AG09319 (cell line): Measurements from ENCODE around the gene HAGHL.
"Not testable (repeated sequence)": the region's sequence is repeated elsewhere in the genome, so short reads cannot be mapped to it uniquely, and the experiment has no call there.

Experiments
- DNase-seq: peaks from one replicate; pipeline ENCODE4 v3.0.0-alpha.2; 2010; ENCODE audit warnings: low read depth; ENCODE audit errors: extremely low read depth
- CTCF ChIP-seq: IDR thresholded peaks from 2 replicates; pipeline ENCODE4 v1.5.1; 2011; ENCODE audit warnings: low read depth, mild to moderate bottlenecking, inconsistent platforms, low read length, moderate library complexity

Gene HAGHL

GRCh38 chr16:774086-775001 lies 47.4 kb downstream of the HAGHL start:
- DNase-seq: no peak
- no peak for TF ChIP-seq CTCF

- DNase-seq: no peak
- no peak for TF ChIP-seq CTCF
Measured at GRCh38 chr16:775236-775796, 48.4 kb downstream of the HAGHL start.

- not testable (repeated sequence) for DNase-seq
Measured at GRCh38 chr16:776298-776697, 49.4 kb downstream of the HAGHL start.

- DNase-seq: no peak
- no peak for TF ChIP-seq CTCF
Measured at GRCh38 chr16:776824-777223, 49.9 kb downstream of the HAGHL start.

DNA sequence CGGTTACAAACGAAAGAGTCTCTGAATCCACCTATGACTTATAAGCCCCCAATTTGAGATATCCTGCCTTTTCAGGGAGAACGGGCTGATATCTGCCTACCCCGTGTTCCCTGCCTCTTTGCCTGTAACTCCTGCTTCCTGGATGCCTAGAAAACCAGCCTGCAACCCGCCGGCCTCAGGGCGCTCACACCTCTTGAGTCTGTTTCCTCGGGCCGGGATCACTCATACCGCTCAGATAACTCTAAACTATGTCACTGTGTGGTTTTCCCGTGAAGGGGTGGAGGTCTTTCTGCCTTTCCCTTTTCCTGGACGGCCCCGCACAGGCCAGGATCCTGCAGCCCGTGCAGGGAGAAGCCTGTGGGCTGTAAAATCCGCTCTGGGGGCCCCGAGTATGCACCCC lies 50.9 kb downstream of the HAGHL start:
- DNase-seq: no peak
- no peak for TF ChIP-seq CTCF

DNA sequence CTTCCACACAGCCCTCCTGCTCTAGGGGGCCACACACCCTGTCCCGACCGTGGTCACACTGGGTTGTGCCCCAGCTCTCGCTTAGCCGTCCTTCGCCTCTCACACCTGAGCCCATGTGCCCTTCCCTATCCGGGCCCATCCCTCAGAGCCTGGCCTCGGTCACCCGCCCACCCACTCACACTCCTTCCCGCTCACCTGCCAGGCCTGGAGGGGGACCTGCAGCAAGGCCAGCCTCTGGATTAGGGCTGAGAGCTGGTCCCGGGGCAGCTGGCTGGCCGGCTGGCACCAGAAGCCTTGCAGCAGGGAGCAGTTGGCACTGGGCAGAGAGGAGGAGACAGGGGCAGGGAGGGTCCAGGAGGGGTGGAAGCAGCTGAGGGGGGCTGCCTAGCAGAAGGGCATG lies 51.5 kb downstream of the HAGHL start:
- no peak for DNase-seq
- TF ChIP-seq CTCF: no peak

GRCh38 chr16:778909-779527 lies 52.1 kb downstream of the HAGHL start:
- DNase-seq: no peak
- no peak for TF ChIP-seq CTCF
